ENCODE results near the gene EPS8L1. TPM values are rescaled to one million over a fixed set of nuclear protein-coding genes. Genes with fewer than 3 reads are reported as not detected.

EPS8L1 gene
- total RNA-seq, 1 donor from 2014 or later, result 47.6 TPM

DNA sequence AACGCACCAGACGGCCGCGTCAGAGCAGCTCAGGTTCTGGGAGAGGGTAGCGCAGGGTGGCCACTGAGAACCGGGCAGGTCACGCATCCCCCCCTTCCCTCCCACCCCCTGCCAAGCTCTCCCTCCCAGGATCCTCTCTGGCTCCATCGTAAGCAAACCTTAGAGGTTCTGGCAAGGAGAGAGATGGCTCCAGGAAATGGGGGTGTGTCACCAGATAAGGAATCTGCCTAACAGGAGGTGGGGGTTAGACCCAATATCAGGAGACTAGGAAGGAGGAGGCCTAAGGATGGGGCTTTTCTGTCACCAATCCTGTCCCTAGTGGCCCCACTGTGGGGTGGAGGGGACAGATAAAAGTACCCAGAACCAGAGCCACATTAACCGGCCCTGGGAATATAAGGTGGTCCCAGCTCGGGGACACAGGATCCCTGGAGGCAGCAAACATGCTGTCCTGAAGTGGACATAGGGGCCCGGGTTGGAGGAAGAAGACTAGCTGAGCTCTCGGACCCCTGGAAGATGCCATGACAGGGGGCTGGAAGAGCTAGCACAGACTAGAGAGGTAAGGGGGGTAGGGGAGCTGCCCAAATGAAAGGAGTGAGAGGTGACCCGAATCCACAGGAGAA lies 39.9 kb downstream of the EPS8L1 start:
- DNase-seq, result no peak

DNA sequence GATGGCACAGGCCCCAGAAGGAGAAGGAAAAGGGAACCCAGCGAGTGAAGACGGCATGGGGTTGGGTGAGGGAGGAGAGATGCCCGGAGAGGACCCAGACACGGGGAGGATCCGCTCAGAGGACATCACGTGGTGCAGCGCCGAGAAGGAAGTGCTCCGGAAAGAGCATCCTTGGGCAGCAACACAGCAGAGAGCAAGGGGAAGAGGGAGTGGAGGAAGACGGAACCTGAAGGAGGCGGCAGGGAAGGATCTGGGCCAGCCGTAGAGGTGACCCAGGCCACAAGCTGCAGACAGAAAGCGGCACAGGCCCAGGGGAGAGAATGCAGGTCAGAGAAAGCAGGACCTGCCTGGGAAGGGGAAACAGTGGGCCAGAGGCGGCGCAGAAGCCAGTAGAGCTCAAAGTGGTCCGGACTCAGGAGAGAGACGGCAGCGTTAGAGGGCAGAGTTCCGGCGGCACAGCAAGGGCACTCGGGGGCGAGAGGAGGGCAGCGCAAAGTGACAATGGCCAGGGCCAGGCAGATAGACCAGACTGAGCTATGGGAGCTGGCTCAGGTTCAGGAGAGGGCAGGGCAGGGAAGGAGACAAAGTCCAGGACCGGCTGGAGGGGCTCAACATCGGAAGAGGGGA lies 40.7 kb downstream of the EPS8L1 start:
- no peak for DNase-seq

DNA sequence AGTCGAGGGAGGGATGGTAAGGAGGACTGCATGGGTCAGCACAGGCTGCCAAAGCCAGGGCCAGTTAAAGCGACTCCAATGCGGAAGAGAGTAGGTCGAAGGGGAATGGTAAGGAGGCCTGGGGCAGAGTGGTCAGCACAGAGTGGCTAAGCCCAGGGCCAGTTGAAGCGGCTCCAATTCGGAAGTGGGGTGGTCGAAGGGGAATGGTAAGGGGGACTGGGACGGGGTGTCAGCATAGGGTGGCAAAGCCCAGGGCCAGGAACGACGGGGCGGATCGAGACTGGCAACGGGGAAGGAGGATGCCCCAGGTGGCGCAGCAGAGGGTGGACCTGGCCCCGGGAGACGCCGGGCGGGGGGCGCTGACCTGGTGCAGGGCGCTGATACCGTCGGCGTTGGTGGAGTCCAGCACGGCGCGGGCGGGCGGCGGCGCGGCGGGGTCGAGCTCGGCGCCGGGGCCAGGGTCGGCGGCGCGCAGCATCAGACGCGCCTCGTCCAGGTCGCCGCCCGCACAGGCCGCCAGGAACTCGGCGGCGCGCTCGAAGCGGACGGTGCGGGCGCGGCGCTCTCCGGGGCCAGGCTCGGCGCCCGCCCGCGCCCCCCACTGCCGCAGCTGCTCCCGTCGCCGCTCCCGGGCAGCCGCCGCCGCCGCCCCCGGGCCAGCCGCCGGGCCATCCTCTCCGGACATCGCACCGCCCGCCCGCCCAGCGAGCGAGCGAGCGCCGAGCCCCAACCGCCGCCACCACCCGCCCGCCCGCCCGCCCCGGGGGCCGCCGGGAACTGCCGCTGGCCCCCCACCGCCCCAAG lies 41.4 kb downstream of the EPS8L1 start, which contains the start of gene PPP1R12C:
PPP1R12C (minus strand) TSS at position 779 of the 804 bp plus-strand sequence; CDS start at position 685, 94 bp downstream.
- no peak for DNase-seq

- peak; percentile 99 for DNase-seq
Observed at GRCh38 chr19:55117663-55118391, 42.2 kb downstream of the EPS8L1 start.

DNA sequence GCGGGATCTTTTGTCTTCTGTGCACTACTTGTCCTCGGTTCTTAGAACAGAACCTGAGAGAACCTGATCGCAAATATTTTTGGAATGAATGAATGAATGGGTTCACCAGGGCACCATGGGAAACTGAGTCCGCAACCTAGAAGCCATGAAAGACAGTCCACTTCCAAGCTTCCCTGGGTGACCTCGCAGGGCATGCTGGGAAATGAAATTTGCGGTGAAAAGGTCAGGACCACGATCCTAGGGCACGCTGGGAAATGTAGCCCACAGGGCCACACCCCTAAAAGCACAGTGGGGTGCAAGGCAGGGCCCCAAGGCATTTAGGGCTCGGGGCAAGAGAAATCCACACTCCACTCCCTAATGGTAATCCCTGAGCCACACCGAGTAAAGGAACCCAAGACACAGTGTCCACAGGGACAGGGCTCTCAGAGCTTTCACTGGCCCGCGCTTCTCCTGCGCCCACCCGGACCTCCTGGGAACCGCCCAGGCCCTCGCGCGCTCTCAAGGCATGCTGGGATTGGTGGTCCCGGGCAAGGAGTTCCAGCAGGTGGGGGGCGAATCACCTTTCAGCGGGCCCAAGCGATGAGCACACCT lies 42.8 kb downstream of the EPS8L1 start:
- DNase-seq, result peak; percentile 31

GRCh38 chr19:55119053-55119452 lies 43.4 kb downstream of the EPS8L1 start:
- DNase-seq, result no peak

DNA sequence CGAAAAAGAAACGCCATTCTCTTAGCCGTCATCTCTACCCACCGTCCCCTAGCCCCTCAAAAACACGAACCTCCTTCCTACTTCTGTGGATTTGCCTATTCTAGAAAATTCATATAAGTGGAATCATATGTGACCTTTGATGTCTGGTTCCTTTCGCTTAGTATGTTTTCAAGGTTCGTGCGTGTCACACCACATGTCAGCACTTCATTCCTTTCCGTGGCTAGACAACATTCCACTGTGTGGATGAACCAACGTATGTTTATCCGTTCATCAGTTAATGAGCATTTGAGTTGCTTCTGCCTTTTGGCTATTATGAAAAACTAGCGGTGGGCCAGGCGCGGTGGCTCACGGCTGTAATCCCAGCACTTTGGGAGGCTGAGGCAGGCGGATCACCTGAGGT lies 55.8 kb downstream of the EPS8L1 start:
- no peak for DNase-seq

DNA sequence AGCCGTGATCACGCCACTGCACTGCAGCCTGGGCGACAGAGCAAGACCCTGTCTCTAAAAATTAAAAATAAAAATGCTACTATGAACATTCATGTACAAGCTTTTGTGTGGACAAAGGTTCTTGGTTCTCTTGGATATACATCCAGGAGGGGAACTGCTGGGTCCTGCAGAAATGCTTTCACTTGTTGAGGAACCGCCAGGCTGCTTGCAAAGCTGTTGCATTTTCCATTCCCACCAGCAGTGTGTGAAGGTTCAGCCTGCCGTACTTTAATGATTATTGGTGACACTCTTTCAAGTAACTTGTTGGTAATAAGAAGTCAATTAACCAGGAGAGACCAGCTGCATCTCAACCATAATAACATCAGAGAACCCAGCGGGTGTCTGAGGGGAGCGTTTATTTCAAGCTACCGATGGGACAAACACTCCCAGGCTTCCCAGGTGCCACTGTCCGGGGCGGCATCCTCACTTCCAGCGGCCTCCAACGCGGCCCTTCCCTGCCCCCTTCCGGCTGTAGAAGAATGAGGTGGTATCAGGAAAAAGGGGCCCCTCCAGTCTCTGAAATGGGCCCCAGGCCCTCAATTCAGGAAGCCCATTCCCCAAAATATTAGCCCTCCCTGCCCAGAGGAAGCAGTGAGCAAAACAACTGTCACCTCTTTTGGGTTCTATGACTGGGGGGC lies 56.9 kb downstream of the EPS8L1 start:
- no peak for DNase-seq

- DNase-seq, result no peak
Observed at GRCh38 chr19:55133639-55134444, 58.2 kb downstream of the EPS8L1 start.

GRCh38 chr19:55134736-55135135 lies 59.1 kb downstream of the EPS8L1 start:
- DNase-seq, result no peak

- no peak for DNase-seq
Observed at GRCh38 chr19:55136399-55137102, 60.9 kb downstream of the EPS8L1 start.

Small RNAs within 50 kb of the gene (small RNA-seq; reads per million reads assigned to genes)
- not detected for gene MIR7975 (ENCODE audit: low replicate concordance)

Other genes starting within 250 kb of the EPS8L1 start
- gene KIR2DS4, start 243.2 kb upstream of the EPS8L1 start, total RNA-seq, result not detected
- not detected for gene KIR3DL2, start 225.4 kb upstream of the EPS8L1 start, total RNA-seq
- 8.4 TPM for gene FCAR, start 201.6 kb upstream of the EPS8L1 start, total RNA-seq
- 0.30 TPM for gene NCR1, start 169.7 kb upstream of the EPS8L1 start, total RNA-seq
- gene NLRP7, start 128.3 kb upstream of the EPS8L1 start, total RNA-seq, result not detected
- 6.5 TPM for gene NLRP2, start 109.5 kb upstream of the EPS8L1 start, total RNA-seq
- gene GP6, start 37.6 kb upstream of the EPS8L1 start, total RNA-seq, result 0.20 TPM
- gene RDH13, start 12.7 kb upstream of the EPS8L1 start, total RNA-seq, result 31.6 TPM
- gene PPP1R12C, start 41.8 kb downstream of the EPS8L1 start, total RNA-seq, result 34.0 TPM
- 65.7 TPM for gene TNNT1, start 73.3 kb downstream of the EPS8L1 start, total RNA-seq
- 0.89 TPM for gene TNNI3, start 81.9 kb downstream of the EPS8L1 start, total RNA-seq
- not detected for gene DNAAF3, start 90.7 kb downstream of the EPS8L1 start, total RNA-seq
- 1.6 TPM for gene SYT5, start 104.4 kb downstream of the EPS8L1 start, total RNA-seq
- gene PTPRH, start 133.6 kb downstream of the EPS8L1 start, total RNA-seq, result 0.39 TPM
- gene TMEM86B, start 152.9 kb downstream of the EPS8L1 start, total RNA-seq, result 1.2 TPM
- 20.8 TPM for gene PPP6R1, start 183.1 kb downstream of the EPS8L1 start, total RNA-seq
- gene HSPBP1, start 204.2 kb downstream of the EPS8L1 start, total RNA-seq, result 12.1 TPM
- 3.6 TPM for gene BRSK1, start 208.1 kb downstream of the EPS8L1 start, total RNA-seq
- 1.1 TPM for gene TMEM150B, start 249.5 kb downstream of the EPS8L1 start, total RNA-seq